Measurements from ENCODE around the gene TPI1.
"Not testable (repeated sequence)": the region's sequence is repeated elsewhere in the genome, so short reads cannot be mapped to it uniquely, and the experiment has no call there.

Gene TPI1

GRCh38 chr12:6846316-6846869 lies 20.9 kb upstream of the TPI1 start:
- DNase-seq (ENCODE audit: low read depth in 2 of 3, low spot score in 2 of 3) = no peak

- no peak for DNase-seq (ENCODE audit: low read depth in 2 of 3, low spot score in 2 of 3)
Observed at GRCh38 chr12:6847676-6848075, 19.7 kb upstream of the TPI1 start.

DNA sequence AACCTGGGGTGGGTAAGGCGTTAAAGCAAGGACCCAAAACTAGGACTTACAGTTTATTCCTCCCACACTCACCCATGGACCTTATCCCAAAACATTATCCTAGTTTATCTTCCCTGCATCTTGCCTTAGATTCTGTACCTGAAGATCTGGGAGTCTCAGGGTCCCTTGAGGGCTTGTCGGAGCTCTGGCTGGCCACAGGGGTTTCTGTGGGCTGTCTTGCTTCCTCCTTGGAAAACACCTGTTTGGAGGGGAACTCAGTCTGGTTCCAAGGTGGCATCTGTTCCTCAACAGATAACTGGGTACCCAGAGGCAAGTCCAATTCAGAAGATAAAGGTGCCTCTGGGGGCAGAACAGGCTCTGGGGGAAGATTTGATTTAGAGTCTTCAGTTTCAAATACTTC lies 17.9 kb upstream of the TPI1 start:
- DNase-seq (ENCODE audit: low read depth in 2 of 3, low spot score in 2 of 3) = no peak

- DNase-seq (ENCODE audit: low read depth in 2 of 3, low spot score in 2 of 3) = no peak
Observed at GRCh38 chr12:6849976-6850560, 17.3 kb upstream of the TPI1 start.

DNA sequence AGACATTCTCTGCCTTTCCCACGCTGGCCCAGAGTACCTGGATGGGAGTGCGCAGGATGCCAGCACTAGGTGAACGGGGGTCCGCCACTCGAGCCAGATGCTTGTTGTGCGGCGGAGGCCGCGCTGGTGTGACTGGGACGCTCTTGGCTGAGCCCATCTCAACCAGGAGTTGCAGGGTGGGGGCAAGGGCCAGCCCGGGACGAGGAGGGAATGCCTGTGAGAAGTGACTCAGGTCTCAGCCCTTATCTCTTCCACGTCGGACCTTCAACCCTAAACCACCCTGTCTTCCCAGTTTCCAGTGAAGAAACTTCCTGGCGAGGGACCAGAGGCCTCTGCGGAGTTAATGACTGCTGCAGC lies 16.6 kb upstream of the TPI1 start:
- DNase-seq (ENCODE audit: low read depth in 2 of 3, low spot score in 2 of 3) = no peak

- peak; percentile 76 to 85 (median 79) for DNase-seq (ENCODE audit: low read depth in 2 of 3, low spot score in 2 of 3)
Observed at GRCh38 chr12:6851153-6851920, 16.0 kb upstream of the TPI1 start, which contains the start of gene CDCA3. Gene CDCA3, minus strand, starts transcription at chr12:6851286. Its CDS starts 334 bp downstream, at chr12:6850952.

DNA sequence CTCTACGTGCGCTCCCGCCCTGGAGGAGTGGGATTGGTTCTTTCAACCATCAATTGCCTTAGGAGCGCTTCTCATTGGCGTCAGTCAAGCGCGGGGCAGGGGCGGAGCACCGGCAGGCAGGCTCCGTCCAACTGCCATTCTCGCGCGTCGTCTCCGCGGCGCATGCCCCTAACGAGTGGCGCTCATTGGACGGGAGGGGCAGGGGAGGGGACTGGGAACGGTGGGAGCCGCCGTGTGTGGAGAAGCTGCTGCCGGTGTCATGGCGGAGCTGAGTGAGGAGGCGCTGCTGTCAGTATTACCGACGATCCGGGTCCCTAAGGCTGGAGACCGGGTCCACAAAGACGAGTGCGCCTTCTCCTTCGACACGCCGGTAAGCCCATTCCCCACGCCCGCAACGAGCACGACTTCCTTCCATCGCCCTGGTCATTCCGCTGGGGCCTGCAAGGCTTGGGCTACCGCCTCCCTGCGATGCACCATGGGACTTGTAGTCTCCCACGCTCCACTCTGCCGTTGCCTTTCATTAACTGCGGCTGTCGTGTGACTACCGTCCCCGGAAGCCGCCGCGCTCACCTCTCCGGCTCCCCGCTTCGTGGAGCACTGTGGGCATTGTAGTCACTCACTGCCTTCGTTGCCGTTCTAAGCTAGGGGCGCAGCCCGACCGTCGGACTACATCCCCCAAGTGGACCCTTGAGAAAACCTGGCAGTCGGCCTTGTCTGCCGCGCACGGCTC lies 15.2 kb upstream of the TPI1 start, which contains the start of gene USP5:
Gene USP5, plus strand, starts transcription at position 230 of the 730 bp plus-strand sequence. Its CDS starts 30 bp downstream, at position 260.
- peak; percentile 90 to 97 (median 92) for DNase-seq (ENCODE audit: low read depth in 2 of 3, low spot score in 2 of 3)

DNA sequence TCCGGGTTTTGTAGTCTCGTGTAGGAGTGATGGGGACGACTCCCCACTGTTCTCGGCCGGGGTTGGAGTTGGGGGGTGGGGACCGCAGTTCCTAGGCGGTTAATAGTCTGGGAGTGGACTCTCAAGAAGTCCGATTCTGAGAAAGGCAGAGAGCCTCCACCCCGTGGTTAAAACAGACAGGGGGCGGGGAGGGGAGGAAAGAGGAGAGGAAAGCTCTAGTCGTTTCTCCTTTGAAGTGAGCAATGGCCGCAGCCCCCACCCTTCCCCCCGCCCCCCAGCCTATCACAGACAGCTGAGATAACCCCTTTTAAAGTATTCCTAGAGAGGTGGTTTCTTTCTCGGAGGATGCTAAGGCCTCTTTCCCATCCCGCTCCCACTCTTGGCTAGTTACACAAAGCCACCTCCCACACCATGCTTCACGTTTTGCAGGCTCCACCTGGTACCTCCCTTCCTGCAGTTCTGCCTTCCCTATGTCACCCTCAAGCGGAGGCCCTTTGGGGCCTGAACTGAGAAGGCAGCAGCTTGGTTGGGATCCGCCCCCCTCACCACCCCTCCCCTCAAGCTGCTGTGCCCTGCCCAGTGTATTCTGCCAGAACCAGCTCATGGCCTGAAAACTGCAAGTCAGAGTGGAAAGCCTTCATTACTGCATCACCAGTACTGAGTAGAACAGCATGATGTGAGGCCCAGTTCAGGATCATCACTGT lies 14.5 kb upstream of the TPI1 start:
- DNase-seq (ENCODE audit: low read depth in 2 of 3, low spot score in 2 of 3) = peak in 1 of 3 experiments; percentile 31

DNA sequence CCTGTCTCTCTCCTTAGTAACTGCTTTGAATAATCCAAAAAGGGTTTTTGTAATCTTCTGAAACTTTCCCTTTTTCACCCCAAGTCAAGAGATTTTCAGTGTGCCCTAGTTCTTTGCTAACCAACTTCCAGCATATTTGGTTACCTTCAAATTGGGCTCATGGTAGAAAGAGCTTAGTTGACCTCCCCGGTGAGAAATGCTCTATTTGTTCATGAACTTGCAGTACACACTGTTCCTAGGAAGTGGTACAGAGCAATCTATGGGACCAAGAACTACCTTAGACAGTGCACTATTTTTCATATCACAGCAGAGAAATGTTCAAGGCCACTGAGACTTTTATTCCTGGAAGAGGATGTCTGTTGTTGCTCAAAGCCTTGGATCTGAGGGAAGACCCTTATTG lies 13.7 kb upstream of the TPI1 start:
- DNase-seq (ENCODE audit: low read depth in 2 of 3, low spot score in 2 of 3) = no peak

GRCh38 chr12:6854036-6854435 lies 13.3 kb upstream of the TPI1 start:
- DNase-seq (ENCODE audit: low read depth in 2 of 3, low spot score in 2 of 3) = no peak

DNA sequence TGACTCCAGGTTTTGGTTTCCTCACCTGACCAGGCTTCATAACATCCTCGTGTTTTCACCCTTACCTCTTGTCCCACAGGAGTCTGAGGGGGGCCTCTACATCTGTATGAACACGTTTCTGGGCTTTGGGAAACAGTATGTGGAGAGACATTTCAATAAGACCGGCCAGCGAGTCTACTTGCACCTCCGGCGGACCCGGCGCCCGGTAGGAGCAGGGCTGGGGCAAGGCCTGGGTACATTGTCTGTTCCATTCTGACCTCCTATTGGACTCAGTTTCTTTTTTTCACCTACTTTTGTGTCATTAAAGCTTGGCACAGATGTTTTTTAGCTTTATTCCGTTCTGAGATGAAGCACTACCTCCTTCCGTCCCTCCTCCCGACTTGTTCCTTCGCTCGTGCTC lies 12.0 kb upstream of the TPI1 start:
- no peak for DNase-seq (ENCODE audit: low read depth in 2 of 3, low spot score in 2 of 3)

DNA sequence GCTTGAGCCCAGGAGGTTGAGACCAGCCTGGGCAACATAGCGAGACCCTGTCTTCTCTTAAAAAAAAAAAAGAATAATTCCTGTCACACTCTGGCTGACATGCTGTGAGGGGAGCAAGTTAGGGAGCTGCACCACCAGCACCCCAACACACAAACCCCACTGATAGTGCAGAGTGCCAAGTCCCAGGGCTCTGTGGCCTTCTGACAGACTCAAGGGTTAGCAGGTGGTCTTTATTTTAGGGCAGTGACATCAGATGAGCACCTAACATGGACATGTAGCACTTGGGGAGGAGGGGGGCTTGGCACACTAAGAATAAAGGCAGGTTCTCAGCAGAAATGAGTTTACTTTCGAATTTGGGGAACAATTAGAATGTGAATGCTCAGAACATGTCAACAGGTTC lies 8.5 kb upstream of the TPI1 start:
- no peak for DNase-seq (ENCODE audit: low read depth in 2 of 3, low spot score in 2 of 3)

- no peak for DNase-seq (ENCODE audit: low read depth in 2 of 3, low spot score in 2 of 3)
Observed at GRCh38 chr12:6860116-6860515, 7.2 kb upstream of the TPI1 start.

- no peak for DNase-seq (ENCODE audit: low read depth in 2 of 3, low spot score in 2 of 3)
Observed at GRCh38 chr12:6860942-6861341, 6.4 kb upstream of the TPI1 start.

GRCh38 chr12:6861391-6861790 lies 5.9 kb upstream of the TPI1 start:
- DNase-seq (ENCODE audit: low read depth in 2 of 3, low spot score in 2 of 3) = no peak

GRCh38 chr12:6863033-6863432 lies 4.3 kb upstream of the TPI1 start:
- DNase-seq (ENCODE audit: low read depth in 2 of 3, low spot score in 2 of 3) = no peak

DNA sequence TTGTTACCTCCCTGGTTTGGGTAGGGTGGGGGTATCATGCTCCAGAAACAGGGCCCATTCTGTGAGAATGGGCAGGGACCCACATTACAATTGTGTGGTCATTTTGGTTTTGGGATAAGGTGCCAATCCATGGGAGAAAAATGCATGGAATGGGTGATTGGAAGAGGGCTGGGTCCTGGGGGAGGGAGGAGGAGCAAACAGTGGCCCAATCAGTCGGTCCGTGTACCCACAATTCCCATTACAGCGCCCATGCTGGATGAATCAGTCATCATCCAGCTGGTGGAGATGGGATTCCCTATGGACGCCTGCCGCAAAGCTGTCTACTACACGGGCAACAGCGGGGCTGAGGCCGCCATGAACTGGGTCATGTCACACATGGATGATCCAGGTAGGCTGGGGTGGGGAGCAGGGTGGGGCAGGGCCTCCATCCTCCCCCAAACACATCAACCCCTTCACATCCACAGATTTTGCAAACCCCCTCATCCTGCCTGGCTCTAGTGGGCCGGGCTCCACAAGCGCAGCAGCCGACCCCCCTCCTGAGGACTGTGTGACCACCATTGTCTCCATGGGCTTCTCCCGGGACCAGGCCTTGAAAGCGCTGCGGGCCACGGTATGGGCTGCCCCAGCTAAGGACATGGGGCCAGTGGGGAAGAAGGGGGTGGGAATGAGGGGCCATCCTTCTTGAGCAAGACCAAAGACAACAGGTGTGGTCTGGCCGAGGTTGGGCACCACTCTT lies 3.6 kb upstream of the TPI1 start:
- DNase-seq (ENCODE audit: low read depth in 2 of 3, low spot score in 2 of 3) = no peak

DNA sequence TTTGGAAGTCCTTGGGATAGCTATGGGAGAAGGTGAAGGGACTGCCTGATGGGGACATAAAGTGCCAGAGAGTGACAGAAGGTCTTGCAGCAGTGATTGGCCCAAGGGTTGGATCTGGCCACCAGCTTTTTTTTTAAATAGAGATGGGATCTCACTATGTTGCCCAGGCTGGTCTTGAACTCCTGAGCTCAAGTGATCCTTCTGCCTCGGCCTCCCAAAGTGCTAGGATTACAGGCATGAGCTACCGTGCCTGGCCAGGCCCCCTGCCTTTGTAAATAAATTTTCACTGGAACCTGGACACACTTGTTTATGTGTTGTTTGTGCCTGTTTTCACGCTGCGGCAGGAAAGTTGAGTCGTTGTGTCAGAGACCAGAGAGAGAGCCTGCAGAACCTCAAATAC lies 2.0 kb upstream of the TPI1 start:
- DNase-seq (ENCODE audit: low read depth in 2 of 3, low spot score in 2 of 3) = not testable (repeated sequence)

DNA sequence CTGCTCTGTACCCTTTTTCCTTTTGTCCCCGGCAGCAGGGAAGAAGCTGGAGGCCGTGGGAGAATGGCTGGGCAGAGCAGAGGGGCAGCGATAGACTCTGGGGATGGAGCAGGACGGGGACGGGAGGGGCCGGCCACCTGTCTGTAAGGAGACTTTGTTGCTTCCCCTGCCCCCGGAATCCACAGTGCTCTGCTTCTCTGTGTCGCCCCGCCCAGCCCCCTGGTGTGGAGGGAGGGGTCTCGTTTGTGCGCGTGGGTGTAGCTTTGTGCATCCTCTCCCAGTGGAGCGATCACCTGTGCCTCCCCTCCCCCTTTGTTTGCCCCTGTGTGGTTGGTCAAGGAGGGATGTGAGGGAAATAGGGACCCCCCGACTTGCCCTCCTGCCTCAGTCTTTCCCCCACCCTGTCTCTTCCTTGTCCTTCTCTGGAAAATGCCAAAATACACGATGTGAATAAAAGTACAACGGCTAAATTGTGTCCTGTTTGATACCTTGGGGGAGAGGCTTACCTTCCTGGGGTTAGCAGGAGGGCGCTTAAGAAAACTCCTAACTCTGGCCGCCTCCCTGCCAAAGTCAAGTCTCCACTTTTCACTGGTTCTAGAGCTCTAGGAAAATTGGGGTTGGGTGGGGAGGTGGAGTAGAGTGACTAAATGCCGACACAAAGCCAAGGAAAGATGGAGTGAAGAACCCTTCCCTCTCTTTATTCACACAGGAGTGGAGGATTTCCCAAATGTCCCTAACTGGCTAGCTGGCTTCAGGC lies 990 bp upstream of the TPI1 start:
- no peak for DNase-seq (ENCODE audit: low read depth in 2 of 3, low spot score in 2 of 3)

DNA sequence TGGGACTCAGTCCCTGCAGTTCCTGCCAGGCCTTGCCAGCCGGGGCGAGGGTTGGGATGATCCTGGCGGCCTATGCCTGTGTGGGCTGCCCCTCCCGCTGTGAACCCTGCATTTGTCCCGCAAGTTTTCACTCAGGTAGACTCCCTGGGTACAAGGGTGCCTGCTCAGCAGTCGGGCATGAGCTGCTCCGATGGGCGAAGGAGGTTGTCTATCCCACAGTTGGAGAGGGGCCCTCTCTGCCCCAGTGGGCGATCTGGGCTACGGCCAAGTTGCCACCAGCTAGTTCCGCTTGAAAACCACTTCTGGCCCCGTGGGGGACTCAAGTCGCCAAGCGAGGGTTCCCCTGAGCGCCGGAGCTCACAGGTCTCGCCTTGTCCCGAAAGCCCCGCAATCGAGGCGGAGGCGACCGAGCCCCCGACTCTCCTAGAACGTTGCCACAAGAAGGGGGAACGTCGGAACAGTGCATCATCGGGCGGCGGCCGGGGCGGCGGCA lies 365 bp upstream of the TPI1 start:
- DNase-seq (ENCODE audit: low read depth in 2 of 3, low spot score in 2 of 3) = no peak

Data from activated CD8-positive, alpha-beta memory T cell treated with anti-CD3 and anti-CD28 coated beads for 48 hours (primary cell).